ENCODE measurements around the gene BMPER.

DNA sequence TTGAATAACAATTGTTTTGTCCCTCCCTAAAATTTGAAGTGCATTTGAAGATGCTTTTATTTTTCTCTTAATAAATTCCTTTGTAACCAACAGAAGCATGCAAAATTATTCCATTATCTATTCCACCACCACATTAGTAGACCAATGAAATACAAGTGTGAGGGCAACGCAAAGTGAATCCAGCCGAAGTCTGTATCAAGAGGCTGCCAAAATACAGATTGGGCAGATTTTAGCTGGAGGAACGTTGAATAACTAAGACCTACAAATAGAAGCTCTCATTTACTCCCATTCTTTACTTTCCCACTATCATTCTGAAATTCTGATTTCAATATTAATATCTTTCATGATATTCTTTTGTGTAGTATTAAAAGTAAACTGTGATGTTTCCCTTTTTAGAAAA is 233.7 kb downstream of the BMPER start:
- no peak for TF ChIP-seq POU2F2 (IDR thresholded peaks at IDR 0.05; ENCODE audit: borderline replicate concordance, low read depth, low read length)
- TF ChIP-seq FOS (IDR thresholded peaks at IDR 0.05; ENCODE audit: borderline replicate concordance, extremely low read depth, insufficient read length), result no peak
- no peak for TF ChIP-seq POLR2AphosphoS5 (IDR thresholded peaks at IDR 0.05; ENCODE audit: low read length)
- no peak for TF ChIP-seq TAF1 (IDR thresholded peaks at IDR 0.05; ENCODE audit: borderline replicate concordance, low read depth, low read length)
- no peak for TF ChIP-seq CHD1 (IDR thresholded peaks at IDR 0.05; ENCODE audit: low read depth, low read length)
- TF ChIP-seq, protein P1, sequence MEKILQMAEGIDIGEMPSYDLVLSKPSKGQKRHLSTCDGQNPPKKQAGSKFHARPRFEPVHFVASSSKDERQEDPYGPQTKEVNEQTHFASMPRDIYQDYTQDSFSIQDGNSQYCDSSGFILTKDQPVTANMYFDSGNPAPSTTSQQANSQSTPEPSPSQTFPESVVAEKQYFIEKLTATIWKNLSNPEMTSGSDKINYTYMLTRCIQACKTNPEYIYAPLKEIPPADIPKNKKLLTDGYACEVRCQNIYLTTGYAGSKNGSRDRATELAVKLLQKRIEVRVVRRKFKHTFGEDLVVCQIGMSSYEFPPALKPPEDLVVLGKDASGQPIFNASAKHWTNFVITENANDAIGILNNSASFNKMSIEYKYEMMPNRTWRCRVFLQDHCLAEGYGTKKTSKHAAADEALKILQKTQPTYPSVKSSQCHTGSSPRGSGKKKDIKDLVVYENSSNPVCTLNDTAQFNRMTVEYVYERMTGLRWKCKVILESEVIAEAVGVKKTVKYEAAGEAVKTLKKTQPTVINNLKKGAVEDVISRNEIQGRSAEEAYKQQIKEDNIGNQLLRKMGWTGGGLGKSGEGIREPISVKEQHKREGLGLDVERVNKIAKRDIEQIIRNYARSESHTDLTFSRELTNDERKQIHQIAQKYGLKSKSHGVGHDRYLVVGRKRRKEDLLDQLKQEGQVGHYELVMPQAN (conservative IDR thresholded peaks at IDR 0.05), result no peak
- TF ChIP-seq MXI1 (IDR thresholded peaks at IDR 0.05; ENCODE audit: low read depth, low read length), result no peak
- no peak for TF ChIP-seq RCOR1 (conservative IDR thresholded peaks at IDR 0.05; ENCODE audit: low read depth, low read length)
